GM23338 (cell line): ENCODE results near the gene EFHC2.

ENCODE experiments used
- CREB1 ChIP-seq: fragments of 250-450 bp; sonication (Bioruptor Pico); IDR thresholded peaks from 2 replicates; pipeline ENCODE4 v1.5.0; 2020; ENCODE audit warnings: low read depth, mild to moderate bottlenecking, moderate library complexity
- CTCF ChIP-seq, 2 experiments: fragments of 200-600 bp in 1 of 2; sonication (generic) in 1 of 2; conservative IDR thresholded peaks; 2 replicates each; pipeline versions ENCODE4 v1.5.1 to v1.6.1; 2016 to 2017; ENCODE audit warnings: antibody characterized with exemption in 2 of 2, low read depth in 2 of 2, mild to moderate bottlenecking in 2 of 2, moderate library complexity in 1 of 2
- EZH2 ChIP-seq: fragments of 200-600 bp; sonication (generic); IDR thresholded peaks from one replicate; pipeline ENCODE4 v1.8.0; 2017; ENCODE audit warnings: antibody characterized with exemption, mild to moderate bottlenecking, low read depth; ENCODE audit not compliant: unreplicated experiment
- POLR2AphosphoS5 ChIP-seq: IDR thresholded peaks from 2 replicates; pipeline ENCODE4 v1.6.1; 2016; ENCODE audit warnings: antibody characterized with exemption, low read depth
- REST ChIP-seq: IDR thresholded peaks from one replicate; pipeline ENCODE4 v1.6.1; 2018; ENCODE audit warnings: antibody characterized with exemption; ENCODE audit not compliant: unreplicated experiment
- STAT1 ChIP-seq: IDR thresholded peaks from one replicate; pipeline ENCODE4 v1.6.1; 2016; ENCODE audit warnings: antibody characterized with exemption; ENCODE audit not compliant: unreplicated experiment

- no peak for TF ChIP-seq REST
- no peak for TF ChIP-seq STAT1
- TF ChIP-seq CTCF (conservative IDR thresholded peaks at IDR 0.05; ENCODE audit: low read depth in 2 of 2), result no peak
- no peak for TF ChIP-seq POLR2AphosphoS5
- TF ChIP-seq CREB1 (CRISPR knock-in tag), result no peak
- no peak for TF ChIP-seq EZH2
These were observed 107.9 kb downstream of the EFHC2 start for GRCh38 chrX:44235534-44235933.
